HG03060 (cell line): ENCODE measurements around the gene PRKD1.
"Not testable (repeated sequence)": the region's sequence is repeated elsewhere in the genome, so short reads cannot be mapped to it uniquely, and the experiment has no call there.

Experiments used
- ATAC-seq: cut with Tn5 transposase; IDR thresholded peaks from one replicate; pipeline ENCODE4 v1.9.1; 2021; ENCODE audit warnings: low read depth, moderate number of reproducible peaks; ENCODE audit not compliant: unreplicated experiment

Gene PRKD1

DNA sequence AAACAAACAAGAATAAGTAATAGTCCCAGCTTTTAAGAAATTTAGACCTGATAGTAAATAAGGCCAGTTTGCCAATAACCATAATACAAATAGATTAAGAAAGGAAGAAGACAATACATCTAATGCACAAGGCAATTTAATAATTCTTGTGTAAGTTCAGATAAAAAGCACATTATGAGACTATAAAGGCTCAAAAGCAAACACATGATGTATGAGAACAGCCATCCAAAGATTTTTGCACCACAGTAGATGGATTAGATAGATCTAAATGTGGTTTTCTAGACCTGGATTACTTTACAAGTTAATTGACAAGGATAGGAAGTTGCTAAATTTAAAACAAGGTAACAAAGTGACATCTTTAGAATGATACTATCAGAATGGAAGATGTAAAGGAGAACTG, 125.4 kb downstream of the PRKD1 start:
- ATAC-seq, result no peak

DNA sequence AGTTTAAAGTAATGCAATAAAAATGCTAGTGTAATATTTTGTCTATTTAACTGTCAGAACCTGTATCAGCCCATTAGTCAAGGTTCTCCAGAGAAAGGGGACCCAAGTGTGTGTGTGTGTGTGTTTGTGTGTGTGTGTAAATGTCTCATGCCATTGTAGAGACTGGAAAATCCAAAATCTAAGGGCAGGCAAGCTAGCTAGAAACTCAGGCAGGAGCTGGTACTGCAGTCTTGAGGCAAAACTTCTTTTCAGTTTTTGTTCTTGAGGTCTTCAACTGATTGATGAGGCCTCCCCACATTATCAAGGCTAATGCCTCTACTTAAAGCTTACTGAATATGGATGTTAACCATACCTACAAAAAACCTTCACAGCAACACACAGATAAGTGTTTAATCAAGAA, 126.7 kb downstream of the PRKD1 start:
- no peak for ATAC-seq

DNA sequence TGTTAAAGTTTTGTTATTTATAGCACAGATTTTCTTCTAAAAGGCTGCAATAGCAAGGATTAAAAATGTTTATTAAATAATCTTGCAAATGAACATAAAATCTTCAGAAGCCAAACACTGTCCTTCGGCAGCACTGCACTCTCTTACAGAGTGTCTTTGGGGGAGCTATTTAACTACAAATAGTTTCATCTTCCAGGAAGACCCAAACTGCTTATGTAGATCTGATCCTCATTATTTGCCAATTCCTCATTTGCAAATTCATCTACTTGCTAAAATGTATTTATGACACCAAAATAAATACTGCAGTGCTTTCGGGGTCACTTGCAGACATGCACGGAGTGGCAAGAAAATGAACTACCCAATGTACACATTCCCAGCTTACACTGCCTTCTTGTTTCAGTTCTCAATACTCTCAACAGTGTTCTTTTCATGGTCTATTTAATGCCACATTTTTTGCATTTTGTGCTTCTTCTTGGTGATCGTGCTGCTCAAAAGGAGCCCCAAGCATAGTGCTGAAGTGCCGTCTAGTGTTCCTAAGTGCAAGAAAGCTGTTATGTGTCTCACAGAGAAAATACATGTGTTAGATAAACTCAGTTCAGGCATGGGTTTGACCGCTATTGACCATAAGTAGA, 128.1 kb downstream of the PRKD1 start:
- ATAC-seq, result peak; percentile 84

DNA sequence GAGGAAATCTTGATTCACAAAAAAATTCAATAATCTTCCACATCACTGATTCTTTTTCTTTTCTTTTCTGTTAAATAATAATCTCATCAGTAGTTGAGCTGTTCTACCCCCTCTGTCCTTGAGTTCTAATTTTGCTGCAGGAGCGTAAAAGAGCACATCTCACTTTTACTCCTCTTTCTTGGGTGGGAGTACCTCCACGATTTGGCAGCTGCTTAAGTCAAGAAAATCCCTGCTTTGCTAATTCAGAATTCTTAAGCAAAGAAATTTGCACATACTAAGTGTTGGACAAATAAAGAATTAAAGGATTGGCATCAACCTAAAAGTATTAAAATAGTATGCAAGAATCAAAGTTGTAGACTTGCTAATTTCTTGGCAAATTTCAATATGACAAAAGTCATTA, 128.8 kb downstream of the PRKD1 start:
- ATAC-seq, result no peak

GRCh38 chr14:29798108-29798663, 129.5 kb downstream of the PRKD1 start:
- ATAC-seq, result no peak

DNA sequence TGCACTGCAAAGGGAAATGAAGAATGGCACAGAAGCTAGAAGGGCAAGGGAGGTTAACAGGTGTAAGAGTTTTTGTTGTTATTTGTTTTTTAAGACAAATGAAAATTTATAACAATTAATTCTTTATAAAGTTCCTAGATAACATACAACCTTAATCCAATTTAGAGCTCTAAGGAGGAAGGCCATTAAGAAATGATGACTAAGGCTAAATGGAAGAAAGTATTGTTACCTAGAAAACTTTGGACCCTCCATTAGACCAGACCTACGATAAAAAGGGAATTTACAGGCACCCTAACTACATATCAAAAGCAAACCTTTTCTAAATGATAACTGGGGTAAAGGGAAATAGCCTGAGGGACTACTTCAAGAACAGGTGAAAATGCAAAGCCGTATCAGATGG, 130.8 kb downstream of the PRKD1 start:
- no peak for ATAC-seq

GRCh38 chr14:29789475-29789874, 138.2 kb downstream of the PRKD1 start:
- no peak for ATAC-seq

DNA sequence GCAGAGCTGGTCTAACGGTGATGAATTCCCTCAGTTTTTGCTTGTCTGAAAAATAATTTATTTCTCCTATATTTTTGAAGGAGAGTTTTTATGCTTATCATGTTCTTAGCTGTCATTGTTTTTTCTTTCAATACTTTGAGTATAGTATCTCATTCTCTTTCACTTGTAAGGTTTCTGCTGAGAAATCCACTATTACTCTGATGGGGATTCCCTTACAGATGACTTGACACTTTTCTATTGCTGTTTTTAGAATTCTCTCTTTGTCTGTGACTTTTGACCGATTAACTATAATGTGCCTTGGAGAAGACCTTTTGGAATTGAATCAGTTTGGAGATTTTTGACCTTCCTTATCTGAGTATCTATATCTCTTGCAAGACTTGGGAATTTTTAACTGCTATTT, 139.6 kb downstream of the PRKD1 start:
- no peak for ATAC-seq

GRCh38 chr14:29783556-29783955, 144.1 kb downstream of the PRKD1 start:
- ATAC-seq, result no peak

DNA sequence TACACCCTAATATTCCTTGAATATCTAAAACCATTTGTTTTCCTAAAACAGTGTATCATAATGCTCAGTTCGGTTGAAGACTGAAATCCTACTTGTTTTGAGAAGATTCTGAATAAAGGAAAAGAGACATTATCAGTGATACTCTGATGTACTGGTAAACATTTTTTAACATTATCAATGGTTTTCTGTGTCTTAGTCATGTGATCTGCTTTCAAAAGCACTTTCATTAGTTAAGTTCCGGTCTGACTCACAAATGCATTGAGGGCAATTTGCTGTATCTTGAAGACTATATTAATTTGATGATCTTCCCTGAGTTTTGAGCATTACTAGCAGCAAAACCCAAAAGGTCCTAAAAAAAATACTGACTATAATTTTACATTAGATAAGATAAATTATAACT, 145.6 kb downstream of the PRKD1 start:
- ATAC-seq, result no peak

GRCh38 chr14:29777142-29777541, 150.5 kb downstream of the PRKD1 start:
- ATAC-seq, result not testable (repeated sequence)

DNA sequence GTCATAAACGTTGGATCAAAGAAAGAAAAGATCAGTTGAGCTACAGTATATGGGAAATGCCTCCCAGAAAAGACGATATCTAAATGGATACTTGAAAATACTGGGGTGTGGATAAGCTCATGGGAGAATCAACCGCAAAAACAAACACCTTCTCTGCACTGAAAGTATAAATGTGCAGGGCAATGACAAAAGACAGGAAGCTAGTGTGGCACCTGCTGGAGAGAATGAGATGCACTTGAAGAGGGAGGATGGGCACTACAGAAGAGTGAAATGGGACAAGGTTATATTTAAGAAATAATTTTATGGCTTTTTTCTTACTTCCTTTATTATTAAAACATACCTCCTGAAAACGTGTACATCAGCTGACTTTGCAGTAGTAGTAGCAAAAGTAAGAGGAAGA, 153.7 kb downstream of the PRKD1 start:
- ATAC-seq, result no peak

GRCh38 chr14:29763342-29763858, 164.2 kb downstream of the PRKD1 start:
- no peak for ATAC-seq

- peak; percentile 89 for ATAC-seq
These were observed 167.9 kb downstream of the PRKD1 start for GRCh38 chr14:29759521-29760340.

DNA sequence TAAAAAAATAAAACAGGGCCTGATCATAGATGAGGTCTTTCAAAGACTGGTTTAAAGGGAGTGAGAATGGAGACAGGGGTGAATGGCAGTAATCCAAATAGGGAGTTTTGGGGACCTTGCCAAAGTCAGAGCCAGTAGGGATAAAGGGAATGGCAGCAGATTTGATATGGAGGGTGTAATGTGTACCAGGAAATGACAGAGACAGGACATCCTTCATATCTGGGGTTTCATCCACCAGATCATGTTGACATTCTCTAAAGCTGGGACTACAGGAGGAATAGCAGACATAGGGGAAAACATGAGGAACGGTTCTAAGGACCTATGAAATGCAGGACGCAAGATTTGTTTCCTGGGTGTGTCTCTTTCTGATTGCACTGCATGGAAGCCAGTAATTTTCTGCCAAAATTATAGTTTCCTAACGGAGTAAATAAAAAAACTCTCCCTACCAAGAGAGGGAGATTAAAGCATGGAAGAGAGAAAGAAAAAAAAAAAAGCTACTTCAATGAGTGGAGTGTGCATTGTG, 169.9 kb downstream of the PRKD1 start:
- no peak for ATAC-seq

- no peak for ATAC-seq
These were observed 170.4 kb downstream of the PRKD1 start for GRCh38 chr14:29757188-29757680.

DNA sequence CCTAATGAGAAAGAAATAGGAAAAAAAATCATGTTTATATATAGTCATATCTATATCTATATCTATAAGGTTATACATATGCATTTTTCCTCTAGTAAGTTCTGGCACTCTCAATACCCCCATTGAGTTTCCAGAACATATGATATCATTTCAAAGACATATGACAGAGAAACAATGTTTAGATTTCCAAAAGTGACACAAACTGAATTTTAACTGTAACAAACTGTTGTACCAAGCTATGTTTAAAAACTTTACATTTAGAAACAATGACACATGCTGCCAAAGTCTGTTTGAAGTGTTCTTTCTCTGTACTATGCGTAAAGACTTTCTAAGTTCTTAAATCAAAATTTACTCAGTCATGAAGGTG, 171.6 kb downstream of the PRKD1 start:
- ATAC-seq, result no peak

DNA sequence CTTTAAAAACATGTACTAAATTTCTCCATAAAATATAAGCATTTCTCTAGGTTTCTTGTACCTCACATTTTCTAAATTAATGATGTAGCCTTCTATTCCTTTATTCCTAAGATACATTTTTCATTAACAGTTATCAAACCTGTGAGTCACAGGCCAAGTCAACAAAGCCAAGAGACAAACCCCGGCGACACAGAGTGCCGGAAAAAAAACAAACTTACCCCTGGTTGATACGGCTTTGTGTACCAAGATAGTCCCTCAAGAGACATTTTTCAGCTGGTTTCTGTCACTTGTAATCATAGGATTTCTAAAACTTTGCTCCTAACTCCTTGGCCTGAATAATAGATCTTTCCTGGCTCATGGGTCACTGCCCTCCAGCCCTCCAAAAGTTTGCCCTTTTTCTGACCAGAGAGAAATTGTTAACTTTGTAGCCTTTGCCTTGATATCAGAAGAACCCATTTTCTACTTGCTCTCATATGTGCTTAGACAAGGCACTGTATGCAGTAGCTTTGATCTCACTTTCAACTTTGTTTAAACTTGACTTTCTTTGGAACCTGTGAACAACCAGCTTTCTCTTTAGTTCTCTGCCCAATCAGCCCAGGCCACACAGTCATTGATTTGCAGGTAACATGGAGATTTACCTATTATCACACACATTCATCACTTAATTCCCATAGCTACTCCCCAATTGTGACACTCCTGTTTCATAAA, 172.2 kb downstream of the PRKD1 start:
- no peak for ATAC-seq

- ATAC-seq, result no peak
These were observed 173.5 kb downstream of the PRKD1 start for GRCh38 chr14:29754134-29754533.

DNA sequence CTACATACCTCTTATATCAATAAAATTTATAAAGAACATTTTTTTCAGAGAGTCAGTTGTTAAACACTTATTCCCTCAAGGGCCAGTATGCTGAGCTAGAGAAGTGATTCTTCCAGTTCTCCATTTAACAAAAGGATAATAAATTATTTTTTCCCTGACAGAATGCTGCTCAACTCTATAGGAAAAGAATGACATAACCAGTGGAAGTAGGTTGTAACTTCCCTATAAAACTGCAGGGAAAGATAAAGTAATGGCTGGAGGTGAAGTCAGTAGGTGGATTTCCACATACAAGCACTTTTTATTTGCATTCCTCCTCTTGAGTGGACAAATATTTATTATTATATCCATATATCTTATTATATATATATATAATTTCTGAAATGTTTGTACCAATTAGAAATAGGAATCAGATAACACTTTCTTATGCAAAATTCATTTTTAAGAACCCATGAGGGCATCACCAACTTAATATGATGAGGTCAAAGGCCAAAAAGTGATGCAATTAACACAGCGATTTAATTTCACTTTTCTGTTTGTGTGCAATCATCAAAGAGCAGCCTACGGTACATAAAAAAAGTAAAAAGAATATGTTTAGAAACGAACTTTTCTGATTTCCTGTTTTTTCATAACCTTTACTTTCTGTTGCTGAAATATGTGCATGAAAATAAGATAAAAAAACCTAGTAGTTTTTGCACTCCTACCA, 175.3 kb downstream of the PRKD1 start:
- no peak for ATAC-seq
